HCT116 (cell line): ENCODE measurements around the gene AOC1. TPM values are rescaled to one million over a fixed set of nuclear protein-coding genes. Genes with fewer than 3 reads are reported as not detected.

Source experiments
- ATAC-seq: fragments of 200-7000 bp; cut with Tn5 transposase; 2 replicates; pipeline ENCODE4 v1.9.1; 2020; ENCODE audit warnings: mild to moderate bottlenecking, moderate library complexity
- BruUV-seq: library from RNA; stranded (reverse); fragments of 400-500 nt; replicated peaks from 2 replicates; lab custom pipeline; 2021; lab: Mats Ljungman, UMichigan
- CTCF ChIA-PET: fragments of 300-600 bp; sonication (Branson Sonifier 250); formaldehyde crosslinking; loops from one replicate; lab custom pipeline; 2021; ENCODE audit warnings: antibody characterized with exemption; lab: Charles Lee
- POLR2A ChIA-PET: fragments of 300-600, 350-600 bp; sonication (Branson Sonifier 250); formaldehyde crosslinking; loops from one replicate; lab custom pipeline; 2021; ENCODE audit warnings: antibody characterized with exemption; lab: Charles Lee
- RAD21 ChIA-PET, 2 experiments: fragments of 300-600 bp; sonication (Branson Sonifier 250); formaldehyde crosslinking; loops; one replicate each; lab custom pipeline; 2023; ENCODE audit warnings: low total read pairs in 2 of 2; ENCODE audit not compliant: uncharacterized antibody in 2 of 2, unreplicated experiment in 2 of 2, low non-redundant PET in 1 of 2; lab: Charles Lee
- DNase-seq: peaks from one replicate; pipeline ENCODE4 v3.0.0-alpha.2; 2010; ENCODE audit warnings: low read depth, low spot score
- H2AFZ ChIP-seq: fragments of 200-600 bp; shearing (Covaris generic), sonication (generic); 2 replicates; pipeline ENCODE4 v1.6.1; 2017; ENCODE audit warnings: low read depth, mixed run types, mixed read lengths, antibody characterized with exemption, low read length; ENCODE audit not compliant: poor library complexity, severe bottlenecking
- H3K27ac ChIP-seq: 2 replicates; pipeline ENCODE4 v1.5.1; 2012; ENCODE audit warnings: low read depth, low read length
- H3K27me3 ChIP-seq: fragments of 200-600 bp; sonication (generic); 2 replicates; pipeline ENCODE4 v1.6.1; 2016; ENCODE audit warnings: mixed run types, low read length, mixed read lengths; ENCODE audit not compliant: insufficient read depth
- H3K36me3 ChIP-seq, 2 experiments: fragments of 200-500 bp in 1 of 2; fragments of 200-600 bp in 1 of 2; sonication (Bioruptor generic) in 1 of 2; sonication (generic) in 1 of 2; 2 replicates each; pipeline versions ENCODE4 v1.5.1 to v1.6.1; 2014 to 2016; ENCODE audit warnings: low read length in 2 of 2, inconsistent platforms in 1 of 2, mixed read lengths in 1 of 2, mixed run types in 1 of 2; ENCODE audit not compliant: insufficient read depth in 2 of 2, control insufficient read depth in 1 of 2
- H3K4me1 ChIP-seq, 2 experiments: fragments of 200-600 bp in 1 of 2; sonication (generic) in 1 of 2; 2 replicates each; pipeline versions ENCODE4 v1.5.1 to v1.6.1; 2012 to 2017; ENCODE audit warnings: low read length in 2 of 2, inconsistent platforms in 1 of 2, mild to moderate bottlenecking in 1 of 2, mixed read lengths in 1 of 2, mixed run types in 1 of 2, moderate library complexity in 1 of 2; ENCODE audit not compliant: insufficient read depth in 2 of 2, control insufficient read depth in 1 of 2
- H3K4me2 ChIP-seq: fragments of 200-600 bp; sonication (generic); 2 replicates; pipeline ENCODE4 v1.6.1; 2017; ENCODE audit warnings: mixed run types, low read length, mixed read lengths
- H3K4me3 ChIP-seq, 2 experiments: fragments of 200-600 bp in 1 of 2; sonication (generic) in 1 of 2; replicated peaks in 1 of 2; 2 replicates each; pipeline ENCODE4 v1.5.1; 2011 to 2016; ENCODE audit warnings: low read length in 2 of 2, control low read depth in 1 of 2, low read depth in 1 of 2, mild to moderate bottlenecking in 1 of 2, mixed read lengths in 1 of 2, mixed run types in 1 of 2
- H3K79me2 ChIP-seq: fragments of 200-600 bp; sonication (generic); 2 replicates; pipeline ENCODE4 v1.6.1; 2017; ENCODE audit warnings: mild to moderate bottlenecking, mixed run types, low read length, moderate library complexity, mixed read lengths; ENCODE audit not compliant: insufficient read depth
- H3K9ac ChIP-seq: fragments of 200-600 bp; sonication (generic); 2 replicates; pipeline ENCODE4 v1.6.1; 2016; ENCODE audit warnings: low read length, mixed read lengths
- H3K9me2 ChIP-seq: fragments of 200-600 bp; sonication (generic), shearing (Covaris generic); 2 replicates; pipeline ENCODE4 v1.6.1; 2017; ENCODE audit warnings: mixed run types, mild to moderate bottlenecking, moderate library complexity; ENCODE audit not compliant: insufficient read depth
- H3K9me3 ChIP-seq, 2 experiments: fragments of 200-500 bp in 1 of 2; fragments of 200-600 bp in 1 of 2; sonication (Bioruptor generic) in 1 of 2; sonication (generic) in 1 of 2; 2 replicates each; pipeline ENCODE4 v1.6.1; 2014 to 2017; ENCODE audit warnings: low read length in 2 of 2, mixed read lengths in 2 of 2, inconsistent platforms in 1 of 2, low read depth in 1 of 2, mild to moderate bottlenecking in 1 of 2, mixed run types in 1 of 2, moderate library complexity in 1 of 2; ENCODE audit not compliant: control insufficient read depth in 1 of 2, insufficient read depth in 1 of 2
- H4K20me1 ChIP-seq: fragments of 200-600 bp; sonication (generic), shearing (Covaris generic); 2 replicates; pipeline ENCODE4 v1.6.1; 2017; ENCODE audit warnings: mixed run types, mild to moderate bottlenecking, moderate library complexity; ENCODE audit not compliant: insufficient read depth
- CBX3 ChIP-seq: IDR thresholded peaks from 2 replicates; pipeline ENCODE4 v1.6.1; 2012; ENCODE audit warnings: low read depth
- CEBPB ChIP-seq: IDR thresholded peaks from 2 replicates; pipeline ENCODE4 v1.6.1; 2012; ENCODE audit warnings: low read depth
- EGR1 ChIP-seq: IDR thresholded peaks from 2 replicates; pipeline ENCODE4 v1.6.1; 2012; ENCODE audit warnings: low read depth
- ELF1 ChIP-seq: IDR thresholded peaks from 2 replicates; pipeline ENCODE4 v1.6.1; 2012; ENCODE audit warnings: low read depth, borderline replicate concordance
- EZH2 ChIP-seq: fragments of 200-600 bp; sonication (generic); IDR thresholded peaks from 2 replicates; pipeline ENCODE4 v1.6.1; 2017; ENCODE audit warnings: antibody characterized with exemption, mixed run types
- EZH2phosphoT487 ChIP-seq: fragments of 200-600 bp; IDR thresholded peaks from 2 replicates; pipeline ENCODE4 v1.6.1; 2018; ENCODE audit warnings: antibody characterized with exemption, borderline replicate concordance
- JUND ChIP-seq: IDR thresholded peaks from 2 replicates; pipeline ENCODE4 v1.6.1; 2012
- POLR2AphosphoS5 ChIP-seq: IDR thresholded peaks from 2 replicates; pipeline ENCODE4 v1.6.1; 2011; ENCODE audit warnings: mild to moderate bottlenecking, low read depth, low read length, moderate library complexity
- RAD21 ChIP-seq: IDR thresholded peaks from 2 replicates; pipeline ENCODE4 v1.6.1; 2012; ENCODE audit warnings: low read depth, mild to moderate bottlenecking
- SIN3A ChIP-seq: IDR thresholded peaks from 2 replicates; pipeline ENCODE4 v1.6.1; 2012; ENCODE audit warnings: low read depth
- SP1 ChIP-seq: IDR thresholded peaks from 2 replicates; pipeline ENCODE4 v1.6.1; 2012; ENCODE audit warnings: low read depth
- YY1 ChIP-seq: IDR thresholded peaks from 2 replicates; pipeline ENCODE4 v1.6.1; 2011; ENCODE audit warnings: low read length, low read depth, moderate library complexity, mild to moderate bottlenecking; ENCODE audit not compliant: insufficient replicate concordance; ENCODE audit errors: extremely low read depth
- ZFX ChIP-seq: fragments of 450-650 bp; IDR thresholded peaks from 2 replicates; pipeline ENCODE4 v1.6.1; 2017
- ZNF274 ChIP-seq: fragments of 200-500 bp; sonication (Bioruptor generic); IDR thresholded peaks from 2 replicates; pipeline ENCODE4 v1.6.1; 2014; ENCODE audit warnings: mild to moderate bottlenecking, low read depth, low read length, inconsistent platforms
- intact Hi-C: fragments of 100-400 bp; cut with micrococcal nuclease; formaldehyde crosslinking; loops from 2 replicates; pipeline ENCODE4 v1.10.0; 2022
- total RNA-seq: library from RNA; stranded (reverse); gene quantifications from one replicate; pipeline ENCODE4 v1.2.1, GENCODE V29; 2021; ENCODE audit not compliant: unreplicated experiment
- TF ChIP-seq, protein P1 (sequence below): IDR thresholded peaks from 2 replicates; pipeline ENCODE4 v1.6.1; 2012
- TF ChIP-seq, protein P2 (sequence below): IDR thresholded peaks from 2 replicates; pipeline ENCODE4 v1.6.1; 2011; ENCODE audit warnings: mild to moderate bottlenecking, low read length, moderate library complexity; ENCODE audit not compliant: insufficient replicate concordance; ENCODE audit errors: extremely low read depth
- TF ChIP-seq, protein P3 (sequence below): IDR thresholded peaks from 2 replicates; pipeline ENCODE4 v1.6.1; 2012

Gene AOC1
- total RNA-seq, 1 experiment from 2014 or later = 0.37 TPM

DNA sequence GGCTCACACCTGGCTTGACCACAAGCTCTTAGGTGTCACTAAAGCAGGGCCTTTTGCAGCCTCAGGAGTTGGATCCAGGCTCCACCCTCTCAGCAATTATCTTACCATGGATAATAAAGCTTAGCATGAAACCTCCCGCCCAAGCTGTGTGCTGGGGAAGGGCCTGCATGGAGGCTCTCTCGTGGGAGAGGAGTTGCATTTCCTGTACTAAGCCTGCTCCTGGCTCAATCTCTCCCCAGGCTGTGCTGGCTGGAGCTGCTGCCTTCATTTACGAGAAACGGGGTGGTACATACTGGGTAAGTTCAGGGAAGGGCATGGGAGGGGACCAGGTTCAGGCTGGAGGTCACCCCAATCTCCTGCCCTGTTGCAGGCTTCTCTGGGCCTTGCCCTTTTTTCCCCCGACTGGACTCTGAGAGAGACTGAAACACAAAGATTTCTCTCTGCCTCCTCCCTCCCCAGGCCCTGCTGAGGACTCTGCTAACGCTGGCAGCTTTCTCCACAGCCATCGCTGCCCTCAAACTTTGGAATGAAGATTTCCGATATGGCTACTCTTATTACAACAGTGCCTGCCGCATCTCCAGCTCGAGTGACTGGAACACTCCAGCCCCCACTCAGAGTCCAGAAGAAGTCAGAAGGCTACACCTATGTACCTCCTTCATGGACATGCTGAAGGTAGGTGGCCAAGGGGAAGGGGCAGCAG, 49.0 kb upstream of the AOC1 start:
- no peak overlapping the region for H3K27ac ChIP-seq
- intact Hi-C loops = no loop called here
- H3K4me1 ChIP-seq = no peaks in the 10 kb centered on the region
- ATAC-seq (no peak), DNase-seq (no peak)
- no peaks in the 10 kb centered on the region for H3K36me3 ChIP-seq
- no peaks in the 10 kb centered on the region for H4K20me1 ChIP-seq
- no peak overlapping the region for H3K4me2 ChIP-seq
- H3K27me3 ChIP-seq = no peaks in the 10 kb centered on the region
- no TSS peak for BruUV-seq
- no peak overlapping the region for H3K9ac ChIP-seq
- no peaks in the 10 kb centered on the region for H3K79me2 ChIP-seq
- no peak for TF ChIP-seq YY1
- no peak for TF ChIP-seq RAD21
- TF ChIP-seq EZH2 = no peak
- TF ChIP-seq JUND = no peak
- TF ChIP-seq, protein P1, sequence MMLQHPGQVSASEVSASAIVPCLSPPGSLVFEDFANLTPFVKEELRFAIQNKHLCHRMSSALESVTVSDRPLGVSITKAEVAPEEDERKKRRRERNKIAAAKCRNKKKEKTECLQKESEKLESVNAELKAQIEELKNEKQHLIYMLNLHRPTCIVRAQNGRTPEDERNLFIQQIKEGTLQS = no peak
- TF ChIP-seq ZFX = no peak
- TF ChIP-seq SIN3A = no peak
- TF ChIP-seq POLR2AphosphoS5 = no peak
- no peak for TF ChIP-seq SP1
- TF ChIP-seq ZNF274 = no peak
- no peak overlapping the region for H3K4me3 ChIP-seq
- H3K9me2 ChIP-seq = no peaks in the 10 kb centered on the region
- ChIA-PET RAD21 (no interaction called here), CTCF (no interaction called here), POLR2A (no interaction called here)
- H2AFZ ChIP-seq = no peak overlapping the region
- H3K9me3 ChIP-seq = no peaks in the 10 kb centered on the region

DNA sequence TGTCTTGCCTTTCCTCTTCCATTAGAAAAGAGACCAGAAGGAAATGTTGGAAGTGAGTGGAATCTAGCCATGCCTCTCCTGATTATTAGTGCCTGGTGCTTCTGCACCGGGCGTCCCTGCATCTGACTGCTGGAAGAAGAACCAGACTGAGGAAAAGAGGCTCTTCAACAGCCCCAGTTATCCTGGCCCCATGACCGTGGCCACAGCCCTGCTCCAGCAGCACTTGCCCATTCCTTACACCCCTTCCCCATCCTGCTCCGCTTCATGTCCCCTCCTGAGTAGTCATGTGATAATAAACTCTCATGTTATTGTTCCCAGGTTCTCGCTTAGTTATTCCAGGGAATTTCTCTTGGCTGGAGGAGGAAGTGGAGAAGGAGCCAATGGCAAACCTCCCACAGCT, 47.5 kb upstream of the AOC1 start:
- Histone ChIP-seq H3K4me1 (no peaks in the 10 kb centered on the region), H3K9me3 (no peaks in the 10 kb centered on the region), H3K9ac (no peak overlapping the region), H2AFZ (no peak overlapping the region), H3K27me3 (no peaks in the 10 kb centered on the region), H3K27ac (no peak overlapping the region), H4K20me1 (no peaks in the 10 kb centered on the region), H3K36me3 (no peaks in the 10 kb centered on the region), H3K4me3 (no peak overlapping the region), H3K79me2 (no peaks in the 10 kb centered on the region), H3K4me2 (no peak overlapping the region), H3K9me2 (no peaks in the 10 kb centered on the region)
- ChIA-PET POLR2A (no interaction called here), RAD21 (no interaction called here), CTCF (no interaction called here)
- no peak for ATAC-seq
- no peak for DNase-seq
- intact Hi-C loops = no loop called here
- BruUV-seq = no TSS peak
- TF ChIP-seq EZH2phosphoT487 (no peak), ZFX (no peak), EGR1 (no peak), SIN3A (no peak), CEBPB (no peak), RAD21 (no peak), POLR2AphosphoS5 (no peak), ZNF274 (no peak), ELF1 (no peak), CBX3 (no peak)
- TF ChIP-seq, protein P2, sequence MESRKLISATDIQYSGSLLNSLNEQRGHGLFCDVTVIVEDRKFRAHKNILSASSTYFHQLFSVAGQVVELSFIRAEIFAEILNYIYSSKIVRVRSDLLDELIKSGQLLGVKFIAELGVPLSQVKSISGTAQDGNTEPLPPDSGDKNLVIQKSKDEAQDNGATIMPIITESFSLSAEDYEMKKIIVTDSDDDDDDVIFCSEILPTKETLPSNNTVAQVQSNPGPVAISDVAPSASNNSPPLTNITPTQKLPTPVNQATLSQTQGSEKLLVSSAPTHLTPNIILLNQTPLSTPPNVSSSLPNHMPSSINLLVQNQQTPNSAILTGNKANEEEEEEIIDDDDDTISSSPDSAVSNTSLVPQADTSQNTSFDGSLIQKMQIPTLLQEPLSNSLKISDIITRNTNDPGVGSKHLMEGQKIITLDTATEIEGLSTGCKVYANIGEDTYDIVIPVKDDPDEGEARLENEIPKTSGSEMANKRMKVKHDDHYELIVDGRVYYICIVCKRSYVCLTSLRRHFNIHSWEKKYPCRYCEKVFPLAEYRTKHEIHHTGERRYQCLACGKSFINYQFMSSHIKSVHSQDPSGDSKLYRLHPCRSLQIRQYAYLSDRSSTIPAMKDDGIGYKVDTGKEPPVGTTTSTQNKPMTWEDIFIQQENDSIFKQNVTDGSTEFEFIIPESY = no peak
- TF ChIP-seq, protein P3, sequence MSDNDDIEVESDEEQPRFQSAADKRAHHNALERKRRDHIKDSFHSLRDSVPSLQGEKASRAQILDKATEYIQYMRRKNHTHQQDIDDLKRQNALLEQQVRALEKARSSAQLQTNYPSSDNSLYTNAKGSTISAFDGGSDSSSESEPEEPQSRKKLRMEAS = no peak
